Activated B cell treated with CpG ODN at 0.5 μM for 24 hours (primary cell): Measurements from ENCODE around the gene ZMYM3. TPM values are rescaled to one million over a fixed set of nuclear protein-coding genes. Genes with fewer than 3 reads are reported as not detected.

Source experiments
- ATAC-seq: fragments of 200-7000 bp; cut with Tn5 transposase; one replicate; pipeline ENCODE4 v1.10.0; 2021; ENCODE audit warnings: low read depth, mild to moderate bottlenecking, moderate library complexity
- CTCF ChIA-PET: fragments of 350-600 bp; sonication (Branson Sonifier 250); formaldehyde crosslinking; loops from one replicate; lab custom pipeline; 2021; ENCODE audit warnings: antibody characterized with exemption; lab: Charles Lee
- POLR2A ChIA-PET: fragments of 350-600 bp; sonication (Branson Sonifier 250); formaldehyde crosslinking; loops from one replicate; lab custom pipeline; 2021; ENCODE audit warnings: antibody characterized with exemption; lab: Charles Lee
- DNase-seq: peaks from one replicate; pipeline ENCODE4 v3.0.0; 2022
- H3K27ac Mint-ChIP-seq: one replicate; pipeline ENCODE4 v1.8.0; 2020; ENCODE audit warnings: mixed read lengths
- H3K27me3 Mint-ChIP-seq: one replicate; pipeline ENCODE4 v1.8.0; 2021; ENCODE audit warnings: mixed read lengths
- H3K36me3 Mint-ChIP-seq: one replicate; pipeline ENCODE4 v1.8.0; 2021; ENCODE audit warnings: low read depth, mixed read lengths
- H3K4me1 Mint-ChIP-seq: one replicate; pipeline ENCODE4 v1.8.0; 2021; ENCODE audit warnings: mixed read lengths
- H3K4me3 Mint-ChIP-seq: one replicate; pipeline ENCODE4 v1.8.0; 2020; ENCODE audit warnings: mild to moderate bottlenecking, mixed read lengths
- H3K9me3 Mint-ChIP-seq: one replicate; pipeline ENCODE4 v1.8.0; 2020; ENCODE audit warnings: mixed read lengths
- CTCF ChIP-seq: fragments of 200-600 bp; IDR thresholded peaks from one replicate; pipeline ENCODE4 v1.8.0; 2022; ENCODE audit warnings: antibody characterized with exemption, mild to moderate bottlenecking
- intact Hi-C: fragments of 100-400 bp; cut with micrococcal nuclease; formaldehyde crosslinking; loops from one replicate; pipeline ENCODE4 v1.15.1; 2024
- total RNA-seq: library from RNA; stranded (reverse); gene quantifications from 2 replicates; pipeline ENCODE4 v1.2.3, GENCODE V29; 2022

Gene ZMYM3
- total RNA-seq, 1 donor from 2014 or later: 28.2 TPM

DNA sequence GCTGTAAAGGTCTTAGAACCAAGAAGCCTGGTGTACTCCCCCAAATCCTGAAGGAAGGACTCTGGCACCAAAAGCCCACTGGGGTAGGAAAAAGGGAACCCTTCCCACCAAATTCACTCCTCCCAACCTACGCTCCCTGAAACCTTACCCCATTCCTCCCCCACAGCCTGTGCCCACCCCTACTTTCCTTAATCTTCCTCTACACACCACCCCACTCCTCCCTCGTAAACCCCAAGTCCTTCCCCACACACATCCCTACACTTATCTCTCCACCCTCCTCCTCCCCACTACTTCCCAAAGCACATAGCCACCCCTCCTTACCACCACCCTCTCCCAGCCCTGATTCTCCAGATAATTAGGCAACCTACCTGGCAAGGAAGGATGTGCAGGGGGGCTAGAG, 1.7 kb downstream of the ZMYM3 start:
- ChIA-PET POLR2A (interaction anchor here (0.6 to 4.1 kb wide), 2 partner anchors 31 to 237 kb away, joined by 3 to 77 read pairs; partner anchors contain the start of gene NONO), CTCF (no interaction called here)
- intact Hi-C loops: loop anchor here (5.0 to 10.0 kb wide), 2 partner anchors 283 to 1055 kb away; partner anchors contain the start of genes CITED1 and OGT
- peaks cover 21% of the 10 kb centered on the region for H3K4me1 Mint-ChIP-seq
- H3K27me3 Mint-ChIP-seq: no peaks in the 10 kb centered on the region
- DNase-seq (no peak), ATAC-seq (no peak)
- H3K9me3 Mint-ChIP-seq: no peaks in the 10 kb centered on the region
- no peak overlapping the region for H3K27ac Mint-ChIP-seq
- TF ChIP-seq CTCF: no peak
- H3K4me3 Mint-ChIP-seq: no peak overlapping the region
- peaks cover 38% of the 10 kb centered on the region for H3K36me3 Mint-ChIP-seq

DNA sequence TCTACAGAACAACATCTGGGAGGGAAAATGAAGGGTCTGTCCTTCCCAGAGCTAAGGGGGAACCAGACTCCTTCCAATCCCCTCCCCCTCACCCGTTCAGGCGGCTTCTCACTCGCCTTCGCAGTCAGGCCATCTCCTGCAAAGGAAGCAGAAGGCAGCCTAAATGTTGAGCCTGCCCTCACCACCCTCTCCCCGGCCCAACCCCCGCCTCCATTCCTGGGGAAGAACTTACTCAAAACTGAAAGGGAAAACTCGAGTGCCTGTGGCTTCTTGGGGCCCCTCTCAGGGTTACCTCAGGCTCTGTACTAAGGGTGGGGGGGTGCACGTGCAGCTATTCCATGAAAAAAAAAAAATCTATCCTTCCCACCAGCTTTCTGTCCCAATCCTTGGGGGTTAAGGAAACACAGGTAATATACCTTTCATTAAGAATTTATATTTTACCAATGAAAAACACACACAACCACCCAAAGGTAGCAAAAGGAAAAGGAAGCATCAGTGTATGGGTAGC, 2.4 kb downstream of the ZMYM3 start:
- no peak overlapping the region for H3K4me3 Mint-ChIP-seq

GRCh38 chrX:71250841-71251240, 3.1 kb downstream of the ZMYM3 start:
- CTCF ChIA-PET: no interaction called here
- peaks cover 50% of the 10 kb centered on the region for H3K36me3 Mint-ChIP-seq
- ATAC-seq (no peak), DNase-seq (no peak)
- no peak overlapping the region for H3K4me3 Mint-ChIP-seq
- intact Hi-C loops: loop anchor here (5.0 to 10.0 kb wide), 2 partner anchors 284 to 1056 kb away; partner anchors contain the start of genes CITED1 and OGT
- no peaks in the 10 kb centered on the region for H3K27me3 Mint-ChIP-seq
- H3K27ac Mint-ChIP-seq: no peak overlapping the region
- H3K4me1 Mint-ChIP-seq: peaks cover 20% of the 10 kb centered on the region
- no peaks in the 10 kb centered on the region for H3K9me3 Mint-ChIP-seq
- POLR2A ChIA-PET: interaction anchor here (0.8 kb wide), 1 partner anchor 53 kb away, joined by 4 read pairs; no protein-coding TSS in a partner anchor
- no peak for TF ChIP-seq CTCF

More for the DNA sequence above, 2.4 kb downstream of the ZMYM3 start:
- Mint-ChIP-seq H3K9me3 (no peaks in the 10 kb centered on the region), H3K4me1 (peaks cover 21% of the 10 kb centered on the region), H3K36me3 (peaks cover 45% of the 10 kb centered on the region), H3K27ac (no peak overlapping the region), H3K27me3 (no peaks in the 10 kb centered on the region)
- TF ChIP-seq CTCF: no peak
- no peak for ATAC-seq
- POLR2A ChIA-PET: interaction anchor here (4.1 kb wide), 1 partner anchor 32 kb away, joined by 77 read pairs; the partner anchor contains the start of gene NONO
- intact Hi-C loops: loop anchor here (5.0 to 10.0 kb wide), 2 partner anchors 283 to 1056 kb away; partner anchors contain the start of genes CITED1 and OGT
- CTCF ChIA-PET: no interaction called here
- DNase-seq: no peak

- intact Hi-C loops: no loop called here
- peaks cover 96% of the 10 kb centered on the region for H3K36me3 Mint-ChIP-seq
- H3K9me3 Mint-ChIP-seq: no peaks in the 10 kb centered on the region
- no peak overlapping the region for H3K27ac Mint-ChIP-seq
- H3K4me1 Mint-ChIP-seq: no peaks in the 10 kb centered on the region
- ATAC-seq (no peak), DNase-seq (no peak)
- no peak for TF ChIP-seq CTCF
- CTCF ChIA-PET: no interaction called here
- no peaks in the 10 kb centered on the region for H3K27me3 Mint-ChIP-seq
- POLR2A ChIA-PET: interaction anchor here (0.6 to 0.7 kb wide), 3 partner anchors 14 to 126 kb away, joined by 3 to 8 read pairs (median 5); no protein-coding TSS in a partner anchor
- no peak overlapping the region for H3K4me3 Mint-ChIP-seq
Observed at GRCh38 chrX:71245159-71245558, 8.8 kb downstream of the ZMYM3 start.

DNA sequence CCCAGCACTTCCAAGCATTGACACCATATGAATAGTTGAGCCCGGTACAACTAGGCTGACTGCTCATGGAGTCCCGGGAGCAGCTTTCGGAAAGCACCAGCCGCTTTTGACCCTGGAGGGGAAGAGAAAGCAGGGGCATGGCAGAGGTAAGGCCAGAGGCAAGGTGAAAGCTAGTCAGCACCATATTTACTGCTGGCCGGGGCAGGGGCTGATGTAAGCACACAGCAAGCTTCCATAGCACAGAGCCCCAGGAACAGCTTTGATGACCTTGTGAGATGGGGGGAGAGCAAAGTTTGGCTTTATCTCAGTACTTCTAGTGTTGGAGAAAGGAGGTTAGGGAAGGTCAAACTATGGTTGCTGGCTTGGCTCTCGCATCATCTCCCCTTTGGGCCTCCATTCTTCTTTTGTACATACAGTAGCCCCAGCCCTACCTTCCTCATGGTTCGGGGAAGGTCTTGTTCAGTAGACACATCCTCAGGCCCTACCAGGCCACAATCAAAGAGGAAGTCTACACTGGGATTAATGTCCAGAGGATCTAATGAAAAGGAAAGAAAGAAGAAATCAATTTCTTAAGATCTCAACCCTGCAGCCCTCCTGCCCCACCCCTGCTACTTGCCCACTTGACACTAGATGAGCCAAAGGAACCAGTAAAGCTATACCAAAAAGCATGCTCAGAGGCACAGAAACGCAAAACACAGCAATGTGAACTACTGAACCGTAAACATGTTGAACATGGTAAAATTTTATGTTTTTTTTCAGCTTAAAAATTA, 9.4 kb downstream of the ZMYM3 start:
- ChIA-PET POLR2A (interaction anchor here (0.6 to 0.7 kb wide), 3 partner anchors 15 to 126 kb away, joined by 3 to 8 read pairs (median 5); no protein-coding TSS in a partner anchor), CTCF (no interaction called here)
- Mint-ChIP-seq H3K4me3 (no peak overlapping the region), H3K4me1 (no peaks in the 10 kb centered on the region), H3K36me3 (peaks cover 94% of the 10 kb centered on the region), H3K27me3 (no peaks in the 10 kb centered on the region), H3K9me3 (no peaks in the 10 kb centered on the region), H3K27ac (no peak overlapping the region)
- DNase-seq (no peak), ATAC-seq (no peak)
- intact Hi-C loops: no loop called here
- TF ChIP-seq CTCF: no peak
